ENCODE data around the gene PPP1R37. TPM values are rescaled to one million over a fixed set of nuclear protein-coding genes. Genes with fewer than 3 reads are reported as not detected.

The PPP1R37 gene
- total and polyA plus RNA-seq, 2 donors (not counting 1 experiment from before 2014, with no cell fraction given), result 20.7 to 28.1 TPM

GRCh38 chr19:45124021-45124420, 31.0 kb downstream of the PPP1R37 start:
- intact Hi-C loops (cut with micrococcal nuclease), result no loop called here
- Histone ChIP-seq H3K9me3 (ENCODE audit: control extremely low read depth in 1 of 3, control insufficient read depth in 2 of 3, insufficient read depth in 1 of 3, low read length in 2 of 3) (no peaks in the 10 kb centered on the region), H3K4me1 (ENCODE audit: control insufficient read depth in 2 of 2, insufficient read depth in 2 of 2, low read length in 2 of 2) (peaks cover 22 to 42% of the 10 kb centered on the region in 2 donors), H3K4me2 (replicated peaks; ENCODE audit: low read depth, low read length, poor library complexity, severe bottlenecking) (no peak overlapping the region), H3K79me2 (ENCODE audit: control insufficient read depth, insufficient read depth, low read length) (peaks cover 95% of the 10 kb centered on the region), H4K20me1 (ENCODE audit: control insufficient read depth, insufficient read depth, low read length, poor library complexity, severe bottlenecking) (peaks cover 82% of the 10 kb centered on the region), H2AFZ (ENCODE audit: insufficient read depth, low read depth, low read length, poor library complexity, severe bottlenecking) (no peak overlapping the region), H3K27me3 (replicated peaks in 1 of 4; ENCODE audit: control extremely low read depth in 1 of 4, control insufficient read depth in 3 of 4, insufficient read depth in 4 of 4, low read length in 3 of 4) (no peaks in the 10 kb centered on the region), H3K4me3 (ENCODE audit: control extremely low read depth in 1 of 5, extremely low read depth in 1 of 5, insufficient read depth in 1 of 5, low read depth in 2 of 5, low read length in 4 of 5) (no peak overlapping the region), H3K9ac (ENCODE audit: low read length) (no peak overlapping the region), H3K36me3 (replicated peaks in 1 of 2; ENCODE audit: control extremely low read depth in 1 of 2, control insufficient read depth in 1 of 2, extremely low read depth in 1 of 2, insufficient read depth in 2 of 2, low read length in 1 of 2) (no peaks in the 10 kb centered on the region), H3K27ac (ENCODE audit: low read length in 2 of 2) (no peak overlapping the region)
- ChIA-PET POLR2A (no interaction called here), CTCF (interaction anchor here (2.2 kb wide), 1 partner anchor 12 kb away, joined by 6 read pairs; no protein-coding TSS in a partner anchor)
- no peak for DNase-seq
- TF ChIP-seq CTCF (IDR thresholded peaks at IDR 0.05) (no peak), EZH2 (IDR thresholded peaks at IDR 0.05; ENCODE audit: borderline replicate concordance, insufficient read depth, low read depth, low read length, poor library complexity, severe bottlenecking) (no peak)
- no peaks in the 10 kb centered on the region for H3K9me3 Mint-ChIP-seq (ENCODE audit: insufficient read depth)
- H3K4me3 Mint-ChIP-seq, result no peak overlapping the region
- 100% methylated on average over 3 of the region's 6 CpGs for WGBS (ENCODE audit: insufficient coverage)
- no peaks in the 10 kb centered on the region for H3K27me3 Mint-ChIP-seq
- H3K4me1 Mint-ChIP-seq, result peaks cover 58% of the 10 kb centered on the region
- no peak overlapping the region for H3K27ac Mint-ChIP-seq
- no peak for ATAC-seq (ENCODE audit: low read depth)

DNA sequence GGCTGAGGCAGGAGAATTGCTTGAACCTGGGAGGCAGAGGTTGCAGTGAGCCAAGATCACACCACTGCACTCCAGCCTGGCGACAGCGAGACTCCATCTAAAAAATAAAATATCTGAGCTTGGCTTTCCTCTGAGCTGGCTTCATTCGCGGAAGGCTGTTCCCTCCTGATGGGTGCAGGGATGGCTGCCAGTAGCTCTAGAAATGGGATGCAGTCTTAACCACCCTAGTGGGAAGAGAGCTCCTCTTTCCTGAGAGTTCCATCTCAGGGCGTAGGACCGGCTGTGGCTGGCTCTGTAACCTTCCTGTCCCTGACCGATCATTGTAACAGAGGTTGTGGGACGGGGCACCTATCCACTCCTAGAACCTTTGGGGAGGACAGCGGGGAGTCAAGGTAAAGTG, 32.4 kb downstream of the PPP1R37 start:
- no peak for DNase-seq
- ChIA-PET CTCF (interaction anchor here (0.7 to 2.5 kb wide), 13 partner anchors 8 to 147 kb away, joined by 3 to 14 read pairs (median 3); partner anchors contain the start of genes BLOC1S3, PPP1R37 and TRAPPC6A), POLR2A (interaction anchor here (1.1 kb wide), 1 partner anchor 22 kb away, joined by 3 read pairs; no protein-coding TSS in a partner anchor)
- intact Hi-C loops (cut with micrococcal nuclease), result loop anchor here (5.0 kb wide), 1 partner anchor 33 kb away; the partner anchor contains the start of gene PPP1R37
- H3K27me3 ChIP-seq (replicated peaks in 1 of 4; ENCODE audit: control extremely low read depth in 1 of 4, control insufficient read depth in 3 of 4, insufficient read depth in 4 of 4, low read length in 3 of 4), result no peaks in the 10 kb centered on the region
- TF ChIP-seq EZH2 (IDR thresholded peaks at IDR 0.05; ENCODE audit: borderline replicate concordance, insufficient read depth, low read depth, low read length, poor library complexity, severe bottlenecking), result no peak
- TF ChIP-seq CTCF (IDR thresholded peaks at IDR 0.05), result no peak
- no peaks in the 10 kb centered on the region for H3K36me3 ChIP-seq (replicated peaks in 1 of 2; ENCODE audit: control extremely low read depth in 1 of 2, control insufficient read depth in 1 of 2, extremely low read depth in 1 of 2, insufficient read depth in 2 of 2, low read length in 1 of 2)
- Mint-ChIP-seq H3K27me3 (no peaks in the 10 kb centered on the region), H3K4me3 (no peak overlapping the region), H3K9me3 (ENCODE audit: insufficient read depth) (no peaks in the 10 kb centered on the region), H3K4me1 (peaks cover 47% of the 10 kb centered on the region), H3K27ac (no peak overlapping the region)
- 97% methylated on average over 4 of the region's 9 CpGs for WGBS (ENCODE audit: insufficient coverage)
- no peak for ATAC-seq (ENCODE audit: low read depth)
- peaks cover 78% of the 10 kb centered on the region for H4K20me1 ChIP-seq (ENCODE audit: control insufficient read depth, insufficient read depth, low read length, poor library complexity, severe bottlenecking)
- no peak overlapping the region for H2AFZ ChIP-seq (ENCODE audit: insufficient read depth, low read depth, low read length, poor library complexity, severe bottlenecking)
- no peak overlapping the region for H3K27ac ChIP-seq (ENCODE audit: low read length in 2 of 2)
- no peaks in the 10 kb centered on the region for H3K9me3 ChIP-seq (ENCODE audit: control extremely low read depth in 1 of 3, control insufficient read depth in 2 of 3, insufficient read depth in 1 of 3, low read length in 2 of 3)
- no peak overlapping the region for H3K9ac ChIP-seq (ENCODE audit: low read length)
- no peak overlapping the region for H3K4me2 ChIP-seq (replicated peaks; ENCODE audit: low read depth, low read length, poor library complexity, severe bottlenecking)
- H3K4me1 ChIP-seq (ENCODE audit: control insufficient read depth in 2 of 2, insufficient read depth in 2 of 2, low read length in 2 of 2), result peaks cover 16 to 32% of the 10 kb centered on the region in 2 donors
- H3K79me2 ChIP-seq (ENCODE audit: control insufficient read depth, insufficient read depth, low read length), result peaks cover 95% of the 10 kb centered on the region
- H3K4me3 ChIP-seq (ENCODE audit: control extremely low read depth in 1 of 5, extremely low read depth in 1 of 5, insufficient read depth in 1 of 5, low read depth in 2 of 5, low read length in 4 of 5), result no peak overlapping the region
